HuH-7 (cell line): ENCODE results near the gene DENND4C.
"Not testable (repeated sequence)": the region's sequence is repeated elsewhere in the genome, so short reads cannot be mapped to it uniquely, and the experiment has no call there.

ENCODE experiments used
- DNase-seq: peaks from one replicate; pipeline ENCODE4 v3.0.0; 2011; ENCODE audit warnings: low spot score

Gene DENND4C

GRCh38 chr9:19224563-19224962 lies 5.9 kb upstream of the DENND4C start:
- no peak for DNase-seq

- DNase-seq = peak; percentile 64
Measured at GRCh38 chr9:19229595-19230354, 718 bp upstream of the DENND4C start.

GRCh38 chr9:19231126-19231903 lies 822 bp downstream of the DENND4C start:
- no peak for DNase-seq

GRCh38 chr9:19231904-19232822 lies 1.7 kb downstream of the DENND4C start:
- no peak for DNase-seq

- no peak for DNase-seq
Measured at GRCh38 chr9:19232823-19233194, 2.3 kb downstream of the DENND4C start.

- no peak for DNase-seq
Measured at GRCh38 chr9:19233344-19233743, 2.9 kb downstream of the DENND4C start.

GRCh38 chr9:19239955-19240354 lies 9.5 kb downstream of the DENND4C start:
- no peak for DNase-seq

- no peak for DNase-seq
Measured at GRCh38 chr9:19241728-19242127, 11.2 kb downstream of the DENND4C start.

- no peak for DNase-seq
Measured at GRCh38 chr9:19243366-19244033, 13.0 kb downstream of the DENND4C start.

GRCh38 chr9:19246891-19247290 lies 16.4 kb downstream of the DENND4C start:
- DNase-seq = no peak

- no peak for DNase-seq
Measured at GRCh38 chr9:19247420-19247819, 16.9 kb downstream of the DENND4C start.

- not testable (repeated sequence) for DNase-seq
Measured at GRCh38 chr9:19250346-19250745, 19.9 kb downstream of the DENND4C start.

GRCh38 chr9:19251203-19251602 lies 20.7 kb downstream of the DENND4C start:
- not testable (repeated sequence) for DNase-seq

- DNase-seq = not testable (repeated sequence)
Measured at GRCh38 chr9:19251622-19252021, 21.1 kb downstream of the DENND4C start.

GRCh38 chr9:19252174-19252884 lies 21.8 kb downstream of the DENND4C start:
- DNase-seq = no peak

GRCh38 chr9:19252885-19253219 lies 22.4 kb downstream of the DENND4C start:
- no peak for DNase-seq

GRCh38 chr9:19255112-19255511 lies 24.6 kb downstream of the DENND4C start:
- no peak for DNase-seq

- no peak for DNase-seq
Measured at GRCh38 chr9:19255821-19256220, 25.3 kb downstream of the DENND4C start.

GRCh38 chr9:19259665-19260255 lies 29.3 kb downstream of the DENND4C start:
- not testable (repeated sequence) for DNase-seq

- not testable (repeated sequence) for DNase-seq
Measured at GRCh38 chr9:19265602-19266001, 35.1 kb downstream of the DENND4C start.
